ENCODE results near the gene PNKD. TPM values are rescaled to one million over a fixed set of nuclear protein-coding genes. Genes with fewer than 3 reads are reported as not detected.

PNKD gene
- total RNA-seq, 1 experiment from 2014 or later, result 21.6 TPM

DNA sequence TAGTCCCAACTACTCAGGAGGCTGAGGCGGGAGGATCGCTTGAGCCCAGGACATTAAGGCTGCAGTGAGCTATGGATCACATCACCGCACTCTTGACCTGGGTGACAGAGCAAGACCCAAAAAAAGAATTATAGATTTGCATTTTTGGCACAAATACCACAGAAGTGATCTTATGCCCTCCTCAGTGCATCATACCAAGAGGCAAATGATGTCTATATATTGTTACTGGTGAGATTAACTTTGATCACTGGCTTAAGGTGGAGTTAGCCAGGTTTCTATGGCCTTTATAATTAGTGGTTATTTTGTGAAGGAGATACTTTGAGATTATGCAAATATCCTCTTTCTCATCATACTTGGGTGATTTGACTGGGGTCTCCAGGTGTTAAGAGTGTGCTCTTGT lies 64.2 kb downstream of the PNKD start:
- DNase-seq (ENCODE audit: extremely low read depth, low read depth), result no peak

DNA sequence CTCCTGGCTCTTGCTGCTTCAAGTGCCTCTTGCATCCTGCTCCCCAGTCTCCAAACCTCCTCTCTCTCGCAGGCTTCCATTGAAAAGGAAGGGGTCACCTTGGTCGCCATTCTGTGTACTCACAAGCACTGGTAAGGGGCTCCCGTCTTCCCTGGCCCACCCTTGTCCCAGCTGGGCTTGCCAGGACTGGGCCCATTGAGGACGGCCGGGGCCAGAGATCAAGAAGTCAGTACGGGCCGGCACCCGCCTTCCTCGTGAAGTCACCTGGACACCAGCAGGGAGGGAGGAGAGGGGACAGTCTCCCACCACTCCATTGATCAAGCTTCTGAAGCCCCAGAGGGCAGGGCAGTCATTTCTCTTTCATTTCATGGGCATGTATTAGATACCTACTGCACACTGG lies 70.3 kb downstream of the PNKD start:
- no peak for DNase-seq (ENCODE audit: extremely low read depth, low read depth)

DNA sequence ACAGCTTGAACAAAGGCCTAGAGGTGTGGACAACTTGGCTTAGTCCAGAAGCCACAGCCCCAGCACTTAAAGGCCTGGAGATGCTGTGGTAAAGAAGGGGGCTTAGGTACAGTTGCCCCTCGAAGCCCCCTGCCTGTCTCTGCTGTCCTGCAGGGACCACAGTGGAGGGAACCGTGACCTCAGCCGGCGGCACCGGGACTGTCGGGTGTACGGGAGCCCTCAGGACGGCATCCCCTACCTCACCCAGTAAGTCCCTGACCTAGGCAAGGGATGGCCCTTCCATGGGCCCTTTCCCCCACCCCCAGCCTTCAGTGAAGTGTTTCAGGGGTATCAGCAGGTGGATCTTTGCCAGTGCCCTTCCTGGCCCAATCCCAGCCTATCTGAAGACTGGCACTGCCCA lies 71.1 kb downstream of the PNKD start:
- DNase-seq (ENCODE audit: extremely low read depth, low read depth), result no peak

DNA sequence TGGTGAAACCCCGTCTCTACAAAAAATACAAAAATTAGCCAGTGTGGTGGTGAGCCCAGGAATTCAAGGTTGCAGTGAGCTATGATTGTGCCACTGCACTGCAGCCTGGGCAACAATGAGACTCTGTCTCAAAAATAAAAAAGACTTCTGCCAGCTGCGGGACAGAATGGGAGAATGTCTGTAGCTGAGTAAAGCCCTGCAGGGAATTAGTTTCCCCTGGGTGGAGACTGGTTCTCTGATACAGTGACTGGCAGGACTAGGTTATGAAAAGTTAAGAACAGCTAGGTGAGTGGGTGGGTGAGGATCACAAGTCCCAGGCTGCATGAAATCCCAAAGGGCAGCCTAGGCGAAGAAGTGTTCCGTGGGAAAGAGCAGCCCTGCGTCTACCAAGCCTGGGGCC lies 72.5 kb downstream of the PNKD start:
- DNase-seq (ENCODE audit: extremely low read depth, low read depth), result no peak

DNA sequence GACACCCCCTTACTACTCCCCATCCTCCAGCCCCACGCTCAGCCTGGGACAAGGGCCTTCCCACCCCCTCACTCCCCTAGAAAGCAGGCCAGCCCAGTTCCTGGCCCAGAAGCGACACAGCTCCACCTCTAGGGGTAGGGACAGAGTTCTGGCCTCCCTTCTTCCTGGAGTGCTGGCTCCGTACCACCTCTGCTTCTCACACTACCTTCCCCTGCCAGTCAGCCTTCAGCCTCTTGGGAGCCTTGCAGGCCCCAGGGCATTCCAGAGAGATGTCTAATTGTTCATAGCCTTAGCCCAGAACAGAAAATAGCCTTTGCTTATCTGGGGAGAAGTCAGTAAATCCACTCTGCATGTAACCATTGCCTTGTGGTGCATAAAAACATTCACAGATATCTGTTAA lies 73.3 kb downstream of the PNKD start:
- no peak for DNase-seq (ENCODE audit: extremely low read depth, low read depth)

DNA sequence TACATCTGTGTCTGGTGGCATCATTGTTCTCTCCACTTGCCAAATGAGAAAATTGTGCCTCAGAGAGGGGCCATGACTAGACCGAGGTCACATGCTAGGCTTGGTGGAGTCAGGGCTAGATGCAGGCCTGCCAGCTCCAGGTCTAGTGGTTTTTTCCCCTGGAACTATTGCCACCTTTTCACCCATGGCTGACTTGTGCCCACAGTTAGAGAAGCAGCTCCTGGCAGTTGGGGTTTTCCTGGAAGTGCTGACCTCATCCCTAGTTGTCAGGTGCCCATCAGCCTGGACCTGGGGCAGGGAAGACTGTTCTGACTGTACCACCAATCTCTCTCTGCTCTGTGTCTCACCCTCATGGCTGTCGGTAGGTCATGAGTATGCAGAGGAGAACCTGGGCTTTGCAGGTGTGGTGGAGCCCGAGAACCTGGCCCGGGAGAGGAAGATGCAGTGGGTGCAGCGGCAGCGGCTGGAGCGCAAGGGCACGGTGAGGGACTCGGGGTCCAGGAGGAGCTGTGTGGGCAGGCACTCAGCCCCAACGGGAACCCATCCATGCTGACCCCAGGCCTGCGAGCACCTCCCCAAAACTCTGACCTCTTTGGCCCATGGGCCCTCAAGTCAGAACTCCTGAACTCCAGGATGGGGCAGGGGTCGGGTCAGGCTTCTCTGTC lies 73.9 kb downstream of the PNKD start:
- no peak for DNase-seq (ENCODE audit: extremely low read depth, low read depth)

DNA sequence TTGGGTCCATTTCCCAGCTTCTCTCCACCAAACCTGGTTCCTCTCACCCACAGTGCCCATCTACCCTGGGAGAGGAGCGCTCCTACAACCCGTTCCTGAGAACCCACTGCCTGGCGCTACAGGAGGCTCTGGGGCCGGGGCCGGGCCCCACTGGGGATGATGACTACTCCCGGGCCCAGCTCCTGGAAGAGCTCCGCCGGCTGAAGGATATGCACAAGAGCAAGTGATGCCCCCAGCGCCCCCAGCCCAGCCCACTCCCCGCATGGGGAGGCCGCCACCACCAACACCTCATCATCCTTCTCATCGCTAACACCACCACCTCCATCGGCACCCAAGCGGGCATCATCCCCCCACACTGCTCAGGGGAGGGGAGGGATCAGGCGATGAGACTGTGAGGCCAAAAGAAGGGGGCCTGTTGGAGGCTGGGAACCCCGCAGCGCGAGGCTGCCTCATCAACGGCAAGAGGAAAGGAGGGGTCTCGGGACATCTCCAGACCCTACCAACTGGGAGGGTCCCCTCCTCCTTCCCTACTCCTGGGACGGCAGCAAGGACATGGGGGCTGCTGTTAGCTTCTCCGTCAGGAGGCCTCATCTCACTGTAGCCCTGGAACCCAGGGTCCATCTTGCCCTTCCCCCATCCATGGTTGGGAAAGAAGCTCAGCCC lies 74.6 kb downstream of the PNKD start:
- no peak for DNase-seq (ENCODE audit: extremely low read depth, low read depth)

DNA sequence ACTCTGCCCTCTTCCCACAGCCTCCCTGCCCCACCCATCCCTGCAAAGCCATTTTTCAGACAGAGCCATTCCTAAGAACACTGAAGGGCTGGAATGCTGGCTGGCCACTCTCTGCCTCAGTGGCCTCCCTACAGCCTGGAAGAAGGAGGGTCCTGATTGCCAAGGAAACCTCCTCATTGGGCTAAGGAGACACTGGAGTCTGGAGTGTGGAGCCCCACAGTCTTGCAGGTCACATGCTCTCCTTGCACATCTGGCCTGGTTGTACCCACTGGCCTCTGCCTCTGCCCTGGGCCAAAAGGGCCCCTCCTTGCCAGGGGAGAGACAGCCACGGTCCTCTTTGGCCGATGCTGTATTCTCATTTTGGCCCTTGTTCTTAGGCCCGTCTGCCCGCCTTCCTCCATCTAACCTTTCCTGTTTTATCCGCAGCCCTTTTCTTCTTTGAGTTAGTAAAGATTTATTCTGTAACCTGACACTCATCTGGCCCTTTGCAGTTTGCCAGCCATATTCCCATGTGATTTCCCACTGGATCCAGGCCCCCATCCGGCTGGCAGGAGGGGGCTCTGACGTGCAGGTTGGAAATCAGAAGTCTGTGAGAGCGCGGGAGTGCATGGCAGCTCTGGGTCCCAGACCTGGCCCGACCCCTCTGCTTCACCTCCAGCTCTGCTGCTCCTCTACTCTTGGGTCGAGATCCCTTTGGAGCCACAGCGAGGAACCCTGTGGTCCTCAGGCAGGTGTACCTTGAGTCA lies 75.3 kb downstream of the PNKD start:
- no peak for DNase-seq (ENCODE audit: extremely low read depth, low read depth)

DNA sequence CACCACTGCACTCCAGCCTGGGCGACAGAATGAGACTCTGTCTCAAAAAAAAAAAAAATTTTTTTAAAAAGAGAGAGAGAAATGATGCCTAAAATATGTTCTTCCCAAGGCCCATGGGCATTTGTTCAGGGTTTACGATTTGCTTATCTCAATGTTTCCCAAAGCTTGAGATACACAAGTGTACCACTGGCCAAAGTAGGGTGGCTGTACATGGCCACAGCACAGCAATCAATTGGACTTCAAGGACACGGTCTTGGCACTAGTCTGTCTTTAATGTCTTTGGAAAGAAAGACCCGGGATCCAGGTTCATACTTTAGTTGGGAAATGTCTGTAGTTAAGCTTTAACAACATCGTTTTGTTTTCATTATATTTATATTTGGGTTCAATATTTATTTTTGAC lies 76.9 kb downstream of the PNKD start:
- DNase-seq (ENCODE audit: extremely low read depth, low read depth), result no peak

DNA sequence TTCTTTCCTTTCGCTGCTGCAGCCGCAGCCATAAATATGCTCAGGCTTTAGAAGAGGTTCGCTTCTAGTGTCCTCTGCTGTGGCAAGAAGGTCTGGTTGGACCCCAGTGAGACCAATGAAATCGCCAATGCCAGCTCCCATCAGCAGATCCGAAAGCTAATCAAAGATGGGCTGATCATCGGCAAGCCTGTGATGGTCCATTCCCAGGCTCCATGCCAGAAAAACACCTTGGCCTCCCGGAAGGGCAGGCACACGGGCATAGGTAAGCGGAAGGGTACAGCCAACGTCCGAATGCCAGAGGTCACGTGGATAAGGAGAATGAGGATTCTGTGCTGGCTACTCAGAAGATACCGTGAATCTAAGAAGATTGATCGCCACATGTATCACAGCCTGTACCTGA lies 83.7 kb downstream of the PNKD start:
- DNase-seq (ENCODE audit: extremely low read depth, low read depth), result no peak

DNA sequence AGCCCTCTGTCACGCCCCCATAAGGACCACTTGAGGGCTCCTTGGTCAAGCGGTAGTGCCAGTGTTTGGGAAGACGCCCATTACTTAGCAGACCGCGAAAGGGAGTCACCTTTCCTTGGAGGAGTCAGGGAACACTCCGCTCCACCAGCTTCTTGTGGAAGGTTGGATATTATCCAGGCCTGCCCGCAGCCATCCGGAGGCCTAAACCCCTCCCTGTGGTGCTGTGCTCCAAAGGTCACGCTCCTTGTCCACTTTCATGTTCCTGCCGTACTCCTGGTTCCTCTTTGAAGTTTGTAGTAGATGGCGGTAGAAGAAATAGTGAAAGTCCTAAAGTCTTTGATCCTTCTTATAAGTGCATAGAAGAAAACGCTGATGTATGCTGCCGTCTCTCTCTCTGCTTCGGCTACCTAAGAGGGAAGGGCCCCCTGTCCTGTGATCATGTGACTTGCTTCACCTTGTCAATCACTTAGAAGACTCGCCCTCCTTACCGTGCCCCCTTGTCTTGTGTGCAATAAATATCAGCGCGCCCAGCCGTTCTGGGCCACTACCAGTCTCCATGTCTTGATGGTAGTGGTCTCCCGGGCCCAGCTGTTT lies 84.6 kb downstream of the PNKD start:
- DNase-seq (ENCODE audit: extremely low read depth, low read depth), result no peak

DNA sequence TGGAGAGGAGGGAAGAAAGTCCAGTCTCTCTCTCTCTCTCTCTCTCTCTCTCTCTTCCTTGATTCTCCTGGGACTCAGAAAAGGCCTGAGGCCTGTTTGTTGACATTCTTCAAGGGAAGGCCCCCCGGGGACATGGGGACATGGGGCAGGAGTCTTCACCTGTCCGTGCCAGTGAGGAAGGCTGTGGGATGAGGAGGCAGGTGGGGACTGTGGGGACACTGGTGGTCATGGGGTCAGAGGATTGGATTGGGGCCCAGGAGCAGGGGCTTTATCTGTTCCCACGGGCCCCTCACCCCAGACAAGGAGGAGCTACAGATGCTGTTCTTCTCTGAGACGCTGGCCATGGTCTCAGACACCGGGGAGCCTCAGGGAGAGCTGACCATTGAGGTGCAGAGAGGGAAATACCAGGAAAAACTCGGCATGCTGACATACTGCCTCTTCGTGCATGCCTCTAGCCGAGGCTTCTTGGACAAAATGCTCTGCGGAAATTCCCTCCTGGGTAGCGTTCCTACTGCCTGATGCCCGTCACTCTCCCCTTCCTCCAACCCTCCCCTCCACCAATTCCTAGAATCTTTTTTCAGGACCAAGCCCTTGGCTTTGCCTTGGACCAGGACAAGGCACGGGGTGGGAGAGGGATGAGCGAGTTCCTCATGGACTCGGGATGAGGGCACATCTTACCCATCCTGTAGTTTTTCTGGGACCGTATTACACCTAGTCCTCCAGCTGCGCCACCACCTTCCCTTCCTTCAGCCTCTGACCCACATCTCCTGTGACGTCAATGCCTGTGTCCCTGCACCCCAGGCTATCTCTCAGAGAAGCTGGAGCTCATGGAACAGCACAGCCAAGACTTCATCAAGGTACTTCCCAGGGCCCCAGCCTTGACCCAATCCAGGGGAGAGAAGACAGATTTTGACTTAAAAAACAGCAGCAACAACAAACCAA lies 87.2 kb downstream of the PNKD start:
- no peak for DNase-seq (ENCODE audit: extremely low read depth, low read depth)

DNA sequence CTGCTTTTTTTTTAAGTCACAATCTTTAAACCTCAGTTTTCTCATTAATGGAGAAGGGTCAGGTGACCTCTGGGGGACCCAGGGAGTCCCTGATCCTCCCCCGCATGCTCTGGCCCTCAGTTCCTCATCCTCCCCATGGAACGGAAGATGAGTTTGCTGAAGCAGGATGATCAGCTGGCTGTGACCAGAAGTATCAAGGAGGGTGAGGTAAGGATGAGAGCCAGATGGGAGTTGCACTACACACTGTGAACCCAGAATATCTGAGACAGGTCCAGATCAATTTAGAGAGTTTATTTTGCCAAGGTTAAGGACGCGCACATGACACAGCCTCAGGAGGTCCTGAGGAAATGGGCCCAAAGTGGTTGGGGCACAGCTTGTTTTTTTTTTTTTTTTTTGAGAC lies 90.1 kb downstream of the PNKD start:
- DNase-seq (ENCODE audit: extremely low read depth, low read depth), result no peak

DNA sequence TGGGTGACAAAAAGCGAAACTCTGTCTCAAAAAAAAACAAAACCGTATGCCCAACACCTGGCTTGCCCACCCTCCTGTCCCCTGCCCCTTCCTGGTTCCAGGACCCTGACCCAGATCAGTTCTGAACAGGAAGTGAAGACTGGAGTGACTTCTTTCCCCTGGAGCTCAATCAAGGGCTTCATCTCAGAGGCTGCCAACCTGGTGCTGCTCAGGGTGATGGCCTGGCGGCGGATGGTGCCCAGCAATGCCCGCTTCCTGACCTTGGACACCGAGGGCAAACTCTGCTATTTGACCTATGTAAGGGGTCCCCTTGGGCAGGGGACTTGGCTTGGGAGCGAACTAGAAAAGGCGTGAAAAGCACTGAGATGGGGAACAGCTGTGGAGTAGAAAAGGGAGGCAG lies 92.3 kb downstream of the PNKD start:
- DNase-seq (ENCODE audit: extremely low read depth, low read depth), result no peak

DNA sequence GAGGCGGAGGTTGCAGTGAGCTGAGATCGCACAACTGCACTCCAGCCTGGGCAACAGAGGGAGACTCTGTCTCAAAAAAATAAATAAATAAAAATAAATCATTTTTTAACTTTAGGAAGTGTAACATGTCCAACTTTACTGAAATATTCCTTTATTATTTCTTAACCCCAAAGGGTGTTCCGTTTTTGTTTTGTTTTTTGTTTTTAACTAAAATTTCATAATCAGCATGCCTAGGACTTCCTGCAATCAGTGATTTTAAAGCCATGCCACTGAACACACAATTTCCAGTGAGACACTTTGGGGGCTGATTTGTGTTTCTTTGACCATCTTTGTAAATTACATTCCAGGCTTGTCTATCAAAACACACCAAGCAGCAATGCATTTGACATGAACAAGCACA lies 93.4 kb downstream of the PNKD start:
- DNase-seq (ENCODE audit: extremely low read depth, low read depth), result no peak

DNA sequence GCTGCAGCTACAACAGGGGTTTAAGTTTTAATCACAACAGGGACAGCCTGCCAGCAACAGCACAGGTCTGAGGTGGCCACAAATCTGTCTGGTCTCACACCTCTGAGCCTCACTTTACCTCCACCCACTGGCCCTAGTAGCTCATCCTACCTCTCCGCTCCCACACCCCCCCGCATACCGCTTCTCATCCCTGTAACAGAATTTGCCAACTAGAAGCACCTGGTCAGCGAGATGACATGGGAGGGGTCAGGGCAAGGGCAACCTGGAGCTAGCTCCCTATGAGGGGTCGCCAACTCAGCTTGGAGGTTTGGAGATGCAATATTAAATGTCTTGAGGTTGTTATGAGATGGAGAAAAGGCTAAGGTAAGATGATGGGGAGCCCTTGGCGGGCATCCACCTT lies 93.9 kb downstream of the PNKD start:
- no peak for DNase-seq (ENCODE audit: extremely low read depth, low read depth)

DNA sequence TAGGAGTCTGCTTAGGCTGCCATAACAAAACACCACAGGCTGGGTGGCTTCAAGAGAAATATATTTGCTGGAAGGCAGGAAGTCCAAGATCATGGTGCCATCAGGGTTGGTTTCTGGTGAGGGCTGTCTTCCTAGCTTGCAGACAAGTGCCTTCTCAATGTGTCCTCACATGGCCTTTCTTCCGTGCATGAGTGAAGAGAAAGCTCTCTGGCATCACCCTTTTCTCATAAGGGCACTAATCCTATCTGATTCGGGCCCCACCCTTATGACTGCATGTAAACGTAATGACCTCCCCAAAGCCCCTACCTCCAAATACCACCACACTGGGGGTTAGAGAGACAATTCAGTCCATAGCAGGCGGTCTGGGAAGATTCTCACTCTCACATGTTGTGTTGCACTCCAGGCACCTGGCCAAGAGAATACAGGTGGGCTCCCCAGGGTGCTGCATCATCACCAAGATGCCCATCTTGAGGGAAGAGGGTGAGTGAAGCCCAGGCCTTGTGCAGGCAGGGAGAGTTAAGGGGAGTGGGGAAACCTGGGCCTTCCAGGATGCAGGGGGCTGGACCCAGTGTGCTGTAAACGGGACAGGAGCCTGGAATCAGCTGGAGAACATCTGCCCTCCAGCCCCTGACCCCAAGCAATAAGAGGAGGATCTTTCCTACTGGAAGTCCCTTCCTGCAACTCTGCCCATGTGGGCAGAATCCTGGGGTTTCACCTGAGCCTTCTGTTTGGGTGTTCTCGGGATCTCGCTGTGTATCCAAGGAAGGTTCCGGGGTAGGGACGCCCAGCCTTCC lies 96.5 kb downstream of the PNKD start:
- DNase-seq (ENCODE audit: extremely low read depth, low read depth), result peak; percentile 16

DNA sequence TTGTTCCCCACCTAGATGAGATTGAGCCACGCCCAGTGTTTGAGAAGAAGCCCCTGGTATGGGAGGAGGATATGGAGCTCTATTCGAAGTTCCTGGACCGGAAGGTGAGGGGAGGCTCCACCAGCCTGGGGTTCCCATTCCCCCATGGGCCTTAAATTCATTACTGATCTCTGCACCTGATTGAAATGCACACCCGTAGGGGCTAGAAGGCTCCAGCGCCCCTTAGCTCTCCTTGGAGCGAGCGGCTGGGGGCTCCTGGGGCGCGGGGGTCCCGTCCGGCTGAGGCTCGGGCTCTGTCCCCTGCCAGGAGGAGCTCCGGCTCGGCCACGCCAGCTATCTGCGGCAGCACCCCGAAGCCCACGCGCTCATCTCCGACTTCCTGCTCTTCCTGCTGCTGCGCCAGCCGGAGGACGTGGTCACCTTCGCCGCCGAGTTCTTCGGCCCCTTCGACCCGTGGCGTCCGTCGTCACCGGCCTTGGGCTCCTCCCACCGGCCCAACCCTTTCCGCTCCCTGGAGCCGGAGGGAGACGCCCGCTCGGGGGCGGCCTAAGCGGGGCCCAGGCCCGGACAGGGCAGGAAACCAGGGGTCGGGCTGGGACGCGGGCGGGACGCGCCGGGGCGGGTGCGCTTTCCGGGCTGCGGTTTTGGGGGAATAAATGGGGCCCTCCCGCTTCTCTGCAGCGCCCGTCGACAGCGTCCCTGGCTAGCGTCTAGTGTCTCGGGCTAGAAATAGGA lies 97.3 kb downstream of the PNKD start:
- peak; percentile 75 for DNase-seq (ENCODE audit: extremely low read depth, low read depth)

DNA sequence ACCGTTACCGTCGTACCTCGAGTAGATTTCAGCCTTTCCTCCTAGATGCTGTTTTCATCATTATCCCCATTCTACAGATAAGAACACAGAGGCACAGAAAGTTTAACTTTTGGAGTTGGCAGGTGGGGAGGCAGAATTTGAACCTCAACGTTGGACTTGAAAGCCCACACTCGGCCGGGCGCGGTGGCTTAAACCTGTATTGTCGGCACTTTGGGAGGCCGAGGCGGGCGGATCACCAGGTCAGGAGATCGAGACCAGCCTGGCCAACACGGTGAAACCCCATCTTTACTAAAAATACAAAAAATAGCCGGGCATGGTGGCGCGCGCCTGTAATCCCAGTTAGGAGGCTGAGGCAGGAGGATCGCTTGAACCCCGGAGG lies 97.8 kb downstream of the PNKD start:
- DNase-seq (ENCODE audit: extremely low read depth, low read depth), result no peak
